ENCODE results near the gene TRIP10. TPM values are rescaled to one million over a fixed set of nuclear protein-coding genes. Genes with fewer than 3 reads are reported as not detected.
A peak's percentile ranks its signal among the peaks of the same experiment; 100 is the strongest.

Gene TRIP10
- total and polyA plus RNA-seq, 4 donors = 68.6 to 261 (median 119) TPM

DNA sequence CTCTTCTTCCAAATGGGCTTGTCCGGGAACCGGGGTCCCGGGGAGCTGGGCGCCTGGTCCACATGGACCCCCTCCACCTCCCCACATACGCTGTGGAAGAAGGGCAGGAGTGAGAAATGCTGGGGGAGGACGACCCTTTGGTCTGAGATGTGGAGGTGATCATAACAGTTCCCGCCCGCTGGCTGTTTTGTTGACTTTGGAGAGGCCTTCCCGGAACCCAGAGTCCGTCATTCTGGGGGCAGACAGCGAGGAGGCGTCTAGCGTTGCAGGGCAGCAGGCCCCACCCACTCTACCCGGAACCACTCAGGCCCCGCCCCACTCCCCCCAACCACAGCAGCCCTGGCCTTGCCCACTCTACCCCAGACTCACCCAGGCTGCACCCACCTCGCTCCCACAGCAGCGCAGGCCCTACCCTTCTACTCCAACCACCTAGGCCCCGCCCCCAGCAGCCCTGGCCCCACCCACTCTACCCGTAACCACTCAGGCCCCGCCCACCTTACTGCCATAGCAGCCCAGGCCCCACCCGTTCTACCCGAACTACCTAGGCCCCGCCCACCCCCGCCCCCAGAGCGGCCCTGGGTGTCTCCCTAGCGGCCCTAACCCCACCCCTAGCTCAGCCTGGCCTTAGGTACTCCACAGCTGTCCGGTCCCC lies 9.2 kb upstream of the TRIP10 start:
- ATAC-seq (ENCODE audit: low FRiP score) (peak; percentile 81), DNase-seq (peak; percentile 84 to 91)
- 52 to 58% methylated on average over 19 to 27 of the region's 27 CpGs for WGBS, 2 donors
- no peaks in the 10 kb centered on the region for H3K9me3 ChIP-seq (ENCODE audit: control insufficient read depth, low read length)
- no peak overlapping the region for H3K27ac ChIP-seq (ENCODE audit: low read depth in 1 of 2, low read length in 2 of 2)
- no peak overlapping the region for H3K4me3 ChIP-seq (ENCODE audit: low read length in 2 of 2)
- no peaks in the 10 kb centered on the region for H3K4me1 ChIP-seq (ENCODE audit: control insufficient read depth in 1 of 2, insufficient read depth in 2 of 2, low read length in 2 of 2)
- intact Hi-C loops (cut with DNase I) = loop anchor here in 1 of 2 donors (10.0 kb wide), 2 partner anchors 95 to 205 kb away; no protein-coding TSS in a partner anchor
- peaks cover 0 to 3% of the 10 kb centered on the region in 2 donors for H3K36me3 ChIP-seq (ENCODE audit: control insufficient read depth in 1 of 2, insufficient read depth in 2 of 2, low read length in 1 of 2)
- no peaks in the 10 kb centered on the region for H3K27me3 ChIP-seq (ENCODE audit: control insufficient read depth in 1 of 2, insufficient read depth in 2 of 2, low read length in 1 of 2)

DNA sequence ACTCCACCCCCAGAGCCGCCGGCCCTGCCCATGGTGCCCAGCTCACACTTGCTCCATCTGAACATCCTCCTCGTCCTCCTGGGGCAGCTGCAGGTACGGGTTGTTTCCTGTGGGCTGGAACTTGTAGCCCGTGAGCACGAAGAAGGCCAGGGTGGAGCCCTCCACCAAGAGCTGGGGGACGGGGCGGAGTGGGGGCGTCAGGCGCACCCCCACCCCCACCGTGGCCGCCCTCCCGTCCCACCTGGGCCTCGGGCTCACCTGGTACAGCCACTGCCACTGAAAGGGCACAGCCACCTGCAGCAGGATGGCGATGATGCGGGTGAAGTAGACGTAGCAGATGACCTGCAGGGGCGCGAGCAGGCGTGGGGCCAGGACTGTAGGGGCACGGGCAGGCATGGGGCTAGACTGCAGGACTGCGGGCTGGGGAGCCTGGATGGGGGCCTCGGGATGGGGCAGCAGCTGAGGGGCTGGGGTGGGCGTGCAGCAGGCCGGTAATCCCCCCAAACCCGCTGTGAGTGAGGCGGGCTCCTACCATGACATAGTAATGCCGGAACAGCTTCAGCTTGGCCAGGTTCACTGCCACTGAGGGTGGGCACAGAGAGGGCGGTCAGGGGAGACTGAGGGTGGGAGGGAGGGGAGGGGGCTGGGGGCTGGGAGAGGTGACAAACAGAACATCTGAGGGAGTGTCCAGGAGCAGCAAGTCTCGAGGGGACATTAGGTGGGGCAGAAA lies 8.4 kb upstream of the TRIP10 start:
- no peak overlapping the region for H3K4me3 ChIP-seq (ENCODE audit: low read length in 2 of 2)
- no peak for ATAC-seq (ENCODE audit: low FRiP score)
- WGBS, 2 donors = 88 to 89% methylated on average over 30 of the region's 30 CpGs

DNA sequence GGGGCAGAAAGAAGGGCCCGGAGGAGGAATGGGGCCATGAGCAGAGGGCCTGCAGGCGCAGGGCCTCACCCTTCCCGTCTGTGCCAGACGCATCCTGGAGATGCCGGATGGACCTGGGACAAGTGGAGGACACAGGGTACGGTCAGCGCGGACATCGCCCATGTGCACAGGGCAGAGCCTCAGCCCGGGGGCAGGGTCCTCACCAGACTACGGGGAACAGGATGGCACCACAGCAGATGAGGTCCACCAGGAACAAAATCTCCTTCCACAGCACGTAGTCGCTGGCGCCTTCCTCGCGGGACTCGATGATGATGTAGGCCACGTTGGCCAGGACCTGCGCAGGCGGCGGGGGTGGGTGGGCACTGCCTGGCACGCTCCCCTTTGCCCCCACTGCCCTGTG lies 7.7 kb upstream of the TRIP10 start:
- Histone ChIP-seq H3K27ac (ENCODE audit: low read depth in 1 of 2, low read length in 2 of 2) (no peak overlapping the region), H3K27me3 (ENCODE audit: control insufficient read depth in 1 of 2, insufficient read depth in 2 of 2, low read length in 1 of 2) (no peaks in the 10 kb centered on the region), H3K9me3 (ENCODE audit: control insufficient read depth, low read length) (no peaks in the 10 kb centered on the region), H3K4me1 (ENCODE audit: control insufficient read depth in 1 of 2, insufficient read depth in 2 of 2, low read length in 2 of 2) (no peaks in the 10 kb centered on the region), H3K4me3 (ENCODE audit: low read length in 2 of 2) (no peak overlapping the region), H3K36me3 (ENCODE audit: control insufficient read depth in 1 of 2, insufficient read depth in 2 of 2, low read length in 1 of 2) (peaks cover 0 to 3% of the 10 kb centered on the region in 2 donors)
- ATAC-seq (ENCODE audit: low FRiP score) (no peak), DNase-seq (no peak)
- whole genome bisulfite sequencing, 2 donors = 91 to 92% methylated on average over 18 to 22 of the region's 22 CpGs
- intact Hi-C loops (cut with DNase I) = loop anchor here in 1 of 2 donors (10.0 kb wide), 2 partner anchors 97 to 207 kb away; no protein-coding TSS in a partner anchor

More for the DNA sequence above, 8.4 kb upstream of the TRIP10 start:
- Histone ChIP-seq H3K9me3 (ENCODE audit: control insufficient read depth, low read length) (no peaks in the 10 kb centered on the region), H3K27ac (ENCODE audit: low read depth in 1 of 2, low read length in 2 of 2) (no peak overlapping the region), H3K36me3 (ENCODE audit: control insufficient read depth in 1 of 2, insufficient read depth in 2 of 2, low read length in 1 of 2) (peaks cover 0 to 3% of the 10 kb centered on the region in 2 donors), H3K27me3 (ENCODE audit: control insufficient read depth in 1 of 2, insufficient read depth in 2 of 2, low read length in 1 of 2) (no peaks in the 10 kb centered on the region), H3K4me1 (ENCODE audit: control insufficient read depth in 1 of 2, insufficient read depth in 2 of 2, low read length in 2 of 2) (no peaks in the 10 kb centered on the region)
- intact Hi-C loops (cut with DNase I) = loop anchor here in 1 of 2 donors (10.0 kb wide), 2 partner anchors 96 to 206 kb away; no protein-coding TSS in a partner anchor
- DNase-seq = no peak

- intact Hi-C loops (cut with DNase I) = loop anchor here in 1 of 2 donors (10.0 kb wide), 2 partner anchors 98 to 208 kb away; no protein-coding TSS in a partner anchor
- H3K9me3 ChIP-seq (ENCODE audit: control insufficient read depth, low read length) = no peaks in the 10 kb centered on the region
- H3K27ac ChIP-seq (ENCODE audit: low read depth in 1 of 2, low read length in 2 of 2) = no peak overlapping the region
- no peak for ATAC-seq (ENCODE audit: low FRiP score)
- H3K4me3 ChIP-seq (ENCODE audit: low read length in 2 of 2) = no peak overlapping the region
- no peaks in the 10 kb centered on the region for H3K4me1 ChIP-seq (ENCODE audit: control insufficient read depth in 1 of 2, insufficient read depth in 2 of 2, low read length in 2 of 2)
- H3K27me3 ChIP-seq (ENCODE audit: control insufficient read depth in 1 of 2, insufficient read depth in 2 of 2, low read length in 1 of 2) = no peaks in the 10 kb centered on the region
- DNase-seq = peak in 1 of 2 donors; percentile 43
- WGBS, 2 donors = 91 to 93% methylated on average over 21 of the region's 21 CpGs
- peaks cover 0 to 3% of the 10 kb centered on the region in 2 donors for H3K36me3 ChIP-seq (ENCODE audit: control insufficient read depth in 1 of 2, insufficient read depth in 2 of 2, low read length in 1 of 2)
These were observed 6.6 kb upstream of the TRIP10 start for GRCh38 chr19:6732803-6733337.

DNA sequence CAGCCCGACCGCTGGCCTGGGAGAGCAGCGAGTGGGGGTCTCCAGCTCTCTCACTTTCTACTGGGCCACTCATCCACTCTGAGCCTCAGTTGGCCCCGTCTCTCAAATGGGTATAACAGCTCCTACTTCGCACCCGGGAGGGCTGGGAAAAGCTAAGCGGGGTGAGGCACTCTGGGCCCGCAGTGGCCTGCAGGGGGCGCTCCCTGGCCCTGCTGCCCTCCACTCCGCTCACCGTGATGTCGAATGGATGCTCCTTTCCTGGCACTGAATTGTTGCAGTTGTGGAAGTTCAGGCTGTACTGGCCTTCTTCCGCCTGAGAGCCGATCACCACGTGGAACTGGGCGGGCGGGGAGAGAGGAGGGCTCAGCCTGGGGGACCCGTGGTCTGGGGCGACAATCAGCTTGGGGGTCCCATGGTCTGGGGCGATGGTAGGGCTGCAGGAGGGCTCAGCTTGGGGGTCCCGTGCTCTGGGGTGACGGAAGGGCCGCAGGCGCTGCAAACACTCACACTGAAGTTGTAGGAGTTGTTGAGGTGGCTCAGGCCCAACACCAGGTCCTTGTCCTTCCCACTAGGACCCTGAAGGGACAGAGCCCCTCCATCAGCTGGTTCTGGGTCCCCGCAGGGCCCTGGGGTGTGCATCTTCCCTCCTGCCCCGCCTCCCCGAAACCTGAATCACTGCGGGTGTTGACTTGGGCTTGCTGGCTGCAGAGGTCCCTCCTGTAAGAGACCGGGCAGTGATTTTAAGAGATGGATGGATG lies 6.0 kb upstream of the TRIP10 start:
- intact Hi-C loops (cut with DNase I) = loop anchor here in 1 of 2 donors (10.0 kb wide), 2 partner anchors 99 to 209 kb away; no protein-coding TSS in a partner anchor
- H3K9me3 ChIP-seq (ENCODE audit: control insufficient read depth, low read length) = no peaks in the 10 kb centered on the region
- no peaks in the 10 kb centered on the region for H3K4me1 ChIP-seq (ENCODE audit: control insufficient read depth in 1 of 2, insufficient read depth in 2 of 2, low read length in 2 of 2)
- DNase-seq = no peak
- no peaks in the 10 kb centered on the region for H3K27me3 ChIP-seq (ENCODE audit: control insufficient read depth in 1 of 2, insufficient read depth in 2 of 2, low read length in 1 of 2)
- ATAC-seq (ENCODE audit: low FRiP score) = no peak
- no peak overlapping the region for H3K27ac ChIP-seq (ENCODE audit: low read depth in 1 of 2, low read length in 2 of 2)
- H3K4me3 ChIP-seq (ENCODE audit: low read length in 2 of 2) = no peak overlapping the region
- peaks cover 0 to 3% of the 10 kb centered on the region in 2 donors for H3K36me3 ChIP-seq (ENCODE audit: control insufficient read depth in 1 of 2, insufficient read depth in 2 of 2, low read length in 1 of 2)
- 89 to 91% methylated on average over 29 of the region's 29 CpGs for WGBS, 2 donors

- ATAC-seq (ENCODE audit: low FRiP score) (no peak), DNase-seq (no peak)
- no peaks in the 10 kb centered on the region for H3K27me3 ChIP-seq (ENCODE audit: control insufficient read depth in 1 of 2, insufficient read depth in 2 of 2, low read length in 1 of 2)
- WGBS, 2 donors = 71 to 73% methylated on average over 20 of the region's 20 CpGs
- intact Hi-C loops (cut with DNase I) = loop anchor here in 1 of 2 donors (10.0 kb wide), 2 partner anchors 99 to 209 kb away; no protein-coding TSS in a partner anchor
- H3K36me3 ChIP-seq (ENCODE audit: control insufficient read depth in 1 of 2, insufficient read depth in 2 of 2, low read length in 1 of 2) = peaks cover 0 to 3% of the 10 kb centered on the region in 2 donors
- H3K4me1 ChIP-seq (ENCODE audit: control insufficient read depth in 1 of 2, insufficient read depth in 2 of 2, low read length in 2 of 2) = no peaks in the 10 kb centered on the region
- no peak overlapping the region for H3K4me3 ChIP-seq (ENCODE audit: low read length in 2 of 2)
- H3K27ac ChIP-seq (ENCODE audit: low read depth in 1 of 2, low read length in 2 of 2) = no peak overlapping the region
- no peaks in the 10 kb centered on the region for H3K9me3 ChIP-seq (ENCODE audit: control insufficient read depth, low read length)
These were observed 5.3 kb upstream of the TRIP10 start for GRCh38 chr19:6734096-6734696.

DNA sequence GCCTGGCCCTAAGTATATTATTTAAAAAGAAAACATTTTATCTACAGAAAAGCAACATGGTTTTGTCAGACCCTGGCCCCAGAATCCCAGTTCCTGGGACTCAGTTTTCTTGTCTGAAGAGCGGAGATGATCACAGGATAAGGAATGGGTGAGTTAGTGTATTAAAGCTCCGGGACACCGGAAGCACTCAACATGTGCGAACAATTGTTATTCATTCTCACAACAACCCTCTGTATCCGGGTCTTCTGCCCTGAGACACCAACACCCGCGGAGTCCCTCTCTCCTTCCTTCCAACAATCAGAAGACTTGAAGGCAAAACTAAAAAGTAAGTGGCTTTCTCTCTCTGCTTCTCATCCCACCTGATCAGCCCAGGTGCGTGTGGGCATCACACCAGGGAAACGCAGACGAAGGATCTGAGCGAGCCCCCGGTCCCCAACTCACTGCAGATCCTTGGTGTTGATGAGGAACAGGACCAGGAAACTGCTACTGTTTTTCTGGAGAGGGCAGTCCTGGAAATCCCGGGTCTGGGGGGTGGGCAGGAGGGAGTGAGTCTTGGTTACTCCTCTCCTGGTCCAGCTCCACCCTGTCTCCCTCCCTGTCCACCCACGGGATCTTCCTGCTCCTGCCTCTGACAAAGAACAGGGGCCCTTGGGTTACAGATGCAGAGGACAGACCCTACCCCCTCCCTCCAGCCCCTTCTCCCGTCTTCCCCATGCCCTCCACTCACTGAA lies 4.1 kb upstream of the TRIP10 start:
- DNase-seq = no peak
- H3K4me1 ChIP-seq (ENCODE audit: control insufficient read depth in 1 of 2, insufficient read depth in 2 of 2, low read length in 2 of 2) = no peaks in the 10 kb centered on the region
- ATAC-seq (ENCODE audit: low FRiP score) = no peak
- H3K9me3 ChIP-seq (ENCODE audit: control insufficient read depth, low read length) = no peaks in the 10 kb centered on the region
- H3K27ac ChIP-seq (ENCODE audit: low read depth in 1 of 2, low read length in 2 of 2) = no peak overlapping the region
- H3K27me3 ChIP-seq (ENCODE audit: control insufficient read depth in 1 of 2, insufficient read depth in 2 of 2, low read length in 1 of 2) = no peaks in the 10 kb centered on the region
- H3K36me3 ChIP-seq (ENCODE audit: control insufficient read depth in 1 of 2, insufficient read depth in 2 of 2, low read length in 1 of 2) = peaks cover 0 to 3% of the 10 kb centered on the region in 2 donors
- intact Hi-C loops (cut with DNase I) = loop anchor here in 1 of 2 donors (5.0 to 10.0 kb wide), 3 partner anchors 101 to 273 kb away; partner anchors contain the start of gene CRB3
- H3K4me3 ChIP-seq (ENCODE audit: low read length in 2 of 2) = no peak overlapping the region
- WGBS, 2 donors = 75 to 77% methylated on average over 15 of the region's 15 CpGs

Measured in aorta (tissue), 5 donors.